GM18511 (cell line): ENCODE results near the gene CFAP73.

Experiments
- ATAC-seq: cut with Tn5 transposase; IDR thresholded peaks from one replicate; pipeline ENCODE4 v1.9.1; 2021; ENCODE audit warnings: mild to moderate bottlenecking, moderate library complexity; ENCODE audit not compliant: unreplicated experiment

Gene CFAP73

GRCh38 chr12:113119980-113120669, 29.4 kb upstream of the CFAP73 start:
- no peak for ATAC-seq

DNA sequence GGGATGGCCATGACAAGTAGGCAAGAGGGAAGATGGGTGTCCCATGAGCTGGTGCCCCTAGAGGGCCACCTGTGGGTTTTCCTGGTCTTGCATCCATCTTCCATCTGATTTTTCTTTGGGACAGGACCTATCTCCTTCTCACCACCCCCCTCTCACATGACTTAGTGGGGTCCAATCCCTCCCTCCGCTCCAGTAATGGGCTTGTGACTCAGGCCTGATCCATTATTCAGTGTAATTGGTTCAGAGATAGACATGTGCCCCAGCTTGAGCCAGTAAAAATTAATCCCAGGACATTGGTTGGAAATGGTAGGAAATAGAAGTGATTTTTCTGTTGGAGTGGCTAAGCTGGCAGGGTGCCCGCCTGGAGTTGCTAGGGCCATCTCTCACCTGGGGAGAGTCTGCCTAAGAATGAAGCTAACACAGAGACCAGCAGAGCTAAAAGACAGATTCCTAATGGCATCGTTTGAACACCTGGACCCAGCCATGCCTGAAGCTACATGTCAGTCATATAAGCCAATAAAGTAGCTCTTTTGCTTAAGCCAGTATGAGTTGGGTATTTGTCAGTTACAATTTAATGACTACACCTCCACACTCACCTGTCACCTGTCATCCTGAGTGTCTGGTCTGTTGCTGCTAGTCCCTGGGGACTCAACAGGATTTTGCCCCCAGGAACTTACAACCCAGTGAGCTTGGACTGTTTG, 28.7 kb upstream of the CFAP73 start:
- ATAC-seq: no peak

DNA sequence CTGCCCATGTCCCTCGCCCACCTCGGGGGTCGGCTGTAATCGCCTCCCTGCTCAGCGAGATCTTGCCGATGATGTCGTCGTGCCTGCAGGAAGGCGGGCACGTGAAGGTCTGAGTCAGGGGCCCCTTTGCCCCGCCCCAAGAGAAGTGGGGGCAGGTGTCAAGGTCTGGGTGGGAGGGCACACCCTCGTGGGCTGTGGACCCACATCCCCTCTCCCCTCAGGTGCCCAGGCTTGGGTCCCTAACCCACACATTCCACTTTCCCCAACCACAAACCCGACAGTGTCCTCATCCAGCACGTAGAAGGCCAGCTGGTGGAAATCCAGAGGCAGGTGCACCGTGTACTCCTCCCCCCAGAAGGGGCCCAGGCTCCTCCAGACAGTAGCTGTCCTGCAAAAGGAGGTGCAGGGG, 21.7 kb upstream of the CFAP73 start:
- ATAC-seq: no peak

GRCh38 chr12:113128802-113129663, 20.5 kb upstream of the CFAP73 start:
- ATAC-seq: no peak

DNA sequence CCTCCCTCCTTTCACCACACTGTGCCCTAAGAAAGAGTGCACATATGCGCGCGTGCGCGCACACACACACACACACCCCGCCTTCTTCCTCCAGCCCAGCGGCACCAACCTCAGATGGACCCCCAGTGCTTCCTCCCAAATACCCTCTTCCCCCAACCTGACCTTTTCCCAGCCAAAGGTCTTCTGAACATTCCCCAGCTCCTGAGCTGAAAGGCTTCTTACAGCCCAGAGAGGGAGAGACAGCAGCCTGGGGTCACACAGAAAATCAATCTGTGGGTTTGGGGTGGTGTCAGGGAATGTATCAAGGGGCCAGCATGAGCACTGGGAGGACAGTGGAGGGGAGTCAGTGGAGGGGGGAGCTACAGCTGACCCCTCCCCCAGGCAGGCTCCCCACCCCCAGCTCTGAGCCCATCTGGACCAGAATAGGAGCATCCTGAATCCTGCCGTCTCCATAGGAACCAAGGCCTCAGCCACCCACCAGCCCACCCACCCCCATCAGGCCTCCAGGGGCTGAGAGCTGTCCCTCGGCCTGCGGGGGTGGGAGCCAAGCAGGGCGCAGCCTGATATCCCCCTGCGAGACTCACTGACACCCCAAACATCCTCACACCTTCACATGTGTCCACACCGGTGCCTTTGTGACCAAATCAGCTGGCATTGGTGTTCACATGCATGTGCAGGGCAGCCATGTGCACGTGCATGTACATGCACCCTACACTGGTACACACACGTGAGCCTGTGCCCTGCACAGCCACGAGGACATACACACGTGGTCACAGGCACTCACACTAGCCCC, 19.7 kb upstream of the CFAP73 start:
- no peak for ATAC-seq

DNA sequence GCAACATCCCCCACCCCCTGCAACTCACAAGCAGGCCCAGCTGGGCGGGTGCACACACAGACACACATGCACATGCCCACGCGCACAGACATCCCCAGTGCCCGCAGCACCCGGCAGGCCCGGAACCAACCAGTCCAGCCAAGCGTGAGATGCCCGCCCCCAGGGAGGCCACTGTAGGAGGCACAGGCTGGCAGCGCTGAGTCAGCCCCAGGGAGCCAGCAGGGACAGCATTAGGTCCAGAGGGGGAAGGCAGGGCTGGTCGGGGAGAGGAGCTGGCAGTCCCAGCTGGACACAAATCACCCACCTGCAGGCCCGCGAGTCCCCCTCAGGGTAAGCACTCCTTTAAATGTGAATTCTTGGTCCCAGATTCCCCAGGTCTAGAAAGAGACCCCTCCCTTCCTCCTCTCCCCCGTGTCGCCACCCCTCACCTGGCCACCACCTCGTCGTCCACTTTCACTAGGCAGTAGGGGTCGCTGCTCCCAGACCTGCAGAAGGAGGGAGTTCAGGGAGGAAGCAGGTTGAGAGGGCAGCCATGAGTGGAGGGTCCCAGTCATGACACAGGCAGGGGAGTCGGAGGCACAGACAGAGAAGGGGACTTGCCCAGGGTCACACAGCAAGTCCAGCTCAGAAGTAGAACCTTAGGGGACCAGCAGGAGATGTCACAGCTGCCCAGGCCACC, 18.9 kb upstream of the CFAP73 start:
- ATAC-seq: no peak

GRCh38 chr12:113131556-113131955, 18.0 kb upstream of the CFAP73 start:
- ATAC-seq: no peak

DNA sequence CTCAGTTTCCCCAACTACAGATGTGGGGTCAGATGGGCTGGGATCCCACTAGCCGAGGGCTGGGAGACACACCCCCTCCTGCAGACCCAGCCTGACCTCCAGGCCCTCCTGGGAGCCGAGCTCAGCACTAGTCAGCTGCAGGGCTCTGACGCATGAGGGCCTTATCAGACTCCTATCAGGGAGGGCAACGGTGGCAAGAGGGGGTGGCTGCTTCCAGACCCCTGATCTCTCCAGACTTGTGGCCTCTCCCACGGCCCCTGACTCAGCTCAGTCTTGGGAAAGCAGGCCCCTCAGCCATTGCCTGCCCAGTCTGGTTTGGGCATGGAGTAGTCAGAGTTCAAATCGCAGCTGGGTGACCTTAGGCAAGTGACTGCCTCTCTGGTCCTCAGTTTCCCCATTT, 16.5 kb upstream of the CFAP73 start:
- ATAC-seq: no peak

DNA sequence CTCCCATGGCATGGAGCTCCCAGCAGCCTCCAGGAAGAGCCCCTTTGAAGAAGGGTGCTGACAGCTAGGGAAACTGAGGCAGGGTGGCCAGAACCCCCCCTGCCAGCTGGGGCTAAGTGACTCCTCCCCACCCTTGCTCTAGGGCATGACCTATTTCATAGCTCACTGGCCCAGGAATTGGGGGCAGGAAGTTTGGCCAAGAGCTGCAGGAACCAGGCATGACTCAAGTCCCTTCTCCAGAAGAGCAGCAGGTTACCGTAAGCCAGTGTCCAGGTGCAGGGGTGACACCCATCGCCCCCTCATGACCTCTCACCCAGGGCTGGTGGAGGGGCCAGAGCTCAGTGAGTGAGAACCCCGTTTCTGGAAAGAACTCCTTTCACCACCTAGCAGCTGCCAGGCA, 15.9 kb upstream of the CFAP73 start:
- no peak for ATAC-seq

- no peak for ATAC-seq
These were observed 15.5 kb upstream of the CFAP73 start for GRCh38 chr12:113134071-113134470.

- no peak for ATAC-seq
These were observed 15.0 kb upstream of the CFAP73 start for GRCh38 chr12:113134521-113134951.

GRCh38 chr12:113135178-113136127, 14.1 kb upstream of the CFAP73 start, which contains the start of gene RASAL1:
TSS of gene RASAL1 (minus strand) at chr12:113135761. CDS start at chr12:113135462, 299 bp downstream.
- ATAC-seq: no peak

DNA sequence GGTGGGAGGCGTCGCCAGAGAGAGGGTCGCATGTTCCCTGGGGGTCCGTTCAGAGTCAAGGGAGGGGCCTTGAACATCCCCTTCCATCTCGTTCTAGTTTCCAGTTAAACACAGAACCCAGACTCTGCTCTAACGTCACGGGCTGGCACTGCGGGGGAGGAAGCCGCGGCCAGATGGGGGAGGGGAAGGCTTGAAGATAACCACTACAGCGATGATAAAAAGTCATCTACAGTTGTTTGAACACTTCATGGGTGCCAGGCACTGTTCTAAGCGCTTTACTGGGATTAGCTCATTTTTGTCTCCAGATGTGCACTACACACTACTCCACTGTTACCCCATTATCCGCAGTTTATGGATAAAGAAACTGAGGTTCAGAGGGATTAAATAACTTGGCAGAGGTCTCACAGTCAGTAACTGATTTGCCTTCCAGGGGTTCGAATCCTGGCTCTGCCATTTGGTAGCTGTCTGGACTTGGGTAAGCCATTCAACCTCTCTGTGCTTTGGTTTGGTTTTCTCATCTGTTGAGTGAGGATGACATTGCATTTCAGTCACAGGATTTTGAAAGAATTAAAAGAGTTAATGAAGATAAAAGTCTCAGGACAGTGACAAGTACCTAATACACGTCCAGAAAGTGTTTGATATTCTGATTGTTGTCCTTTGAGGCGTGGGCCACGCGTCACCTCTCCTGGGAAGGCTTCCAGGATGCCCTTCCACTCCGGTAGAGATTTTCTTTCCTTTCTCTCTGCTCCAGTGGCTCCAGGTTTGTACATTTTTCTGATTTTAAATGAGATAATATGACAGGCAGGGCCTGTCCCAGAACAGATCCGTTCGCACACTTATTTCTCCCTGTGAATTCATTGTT, 13.2 kb upstream of the CFAP73 start:
- ATAC-seq: no peak

DNA sequence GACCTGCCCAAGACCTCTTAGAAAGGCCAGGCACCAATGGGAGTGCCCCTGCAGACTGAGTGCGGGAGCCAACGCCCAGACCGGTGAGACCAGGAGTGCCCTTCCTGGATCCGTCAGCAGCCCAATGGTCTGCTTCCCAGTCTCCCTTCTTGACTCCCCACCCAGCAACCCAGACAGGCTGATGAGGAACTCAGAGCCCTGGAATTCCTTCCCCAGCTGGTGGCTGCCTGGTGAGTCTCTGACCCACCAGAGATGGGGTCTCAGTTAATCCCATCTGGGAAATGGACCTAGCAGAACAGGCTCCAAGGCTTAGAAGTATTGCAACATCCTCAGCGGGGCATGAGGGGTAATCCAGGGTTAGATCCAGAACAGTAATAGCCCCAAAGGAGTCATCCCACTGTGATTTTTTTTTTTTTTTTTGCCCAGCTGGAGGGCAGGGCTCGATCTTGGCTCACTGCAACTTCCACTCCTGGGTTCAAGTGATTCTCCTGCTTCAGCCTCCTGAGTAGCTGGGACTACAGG, 12.5 kb upstream of the CFAP73 start:
- ATAC-seq: no peak

- no peak for ATAC-seq
These were observed 11.4 kb upstream of the CFAP73 start for GRCh38 chr12:113137861-113138783.

DNA sequence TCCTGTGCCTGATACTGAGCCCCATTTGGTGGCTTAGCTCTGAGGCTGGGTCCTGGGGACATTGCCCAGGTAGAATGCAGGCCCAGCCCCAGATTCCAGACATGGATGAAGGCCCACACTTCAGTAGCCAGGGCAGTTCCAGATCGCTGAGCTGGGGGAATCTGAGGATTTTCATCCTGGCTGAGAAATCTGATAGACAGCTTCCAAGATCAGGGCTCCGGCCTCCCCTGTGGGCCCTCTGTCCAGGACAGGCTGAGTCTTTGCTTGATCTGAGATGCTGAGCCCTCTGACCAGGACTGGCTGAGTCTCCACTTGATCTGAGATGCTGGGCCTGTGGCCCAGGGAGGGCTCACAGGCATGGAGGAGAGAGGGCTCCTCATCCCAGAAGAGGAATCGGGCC, 10.7 kb upstream of the CFAP73 start:
- ATAC-seq: no peak

- ATAC-seq: no peak
These were observed 8.8 kb upstream of the CFAP73 start for GRCh38 chr12:113140706-113141105.
